GM12892 (cell line): Measurements from ENCODE around the gene FUCA2.

Experiments used
- DNase-seq: peaks from one replicate; pipeline ENCODE4 v3.0.0; 2011; ENCODE audit not compliant: insufficient read length
- FAIRE-seq: peaks from 2 replicates; lab custom pipeline; 2011; peaks lifted over from hg19 to GRCh38; lab: Jason Lieb, UNC
- POLR2A ChIP-seq: IDR thresholded peaks from 2 replicates; pipeline ENCODE4 v1.6.1; 2011; ENCODE audit warnings: low read depth, low read length, control low read depth
- POLR2AphosphoS5 ChIP-seq: IDR thresholded peaks from 2 replicates; pipeline ENCODE4 v1.6.1; 2011; ENCODE audit warnings: low read depth, low read length, control low read depth
- TAF1 ChIP-seq: IDR thresholded peaks from 2 replicates; pipeline ENCODE4 v1.6.1; 2011; ENCODE audit warnings: low read depth, mild to moderate bottlenecking, control low read depth, low read length, borderline replicate concordance

Gene FUCA2

GRCh38 chr6:143545165-143545564, 33.6 kb upstream of the FUCA2 start:
- DNase-seq, result no peak
- TF ChIP-seq POLR2A (no peak), POLR2AphosphoS5 (no peak), TAF1 (no peak)
- FAIRE-seq, result no peak

DNA sequence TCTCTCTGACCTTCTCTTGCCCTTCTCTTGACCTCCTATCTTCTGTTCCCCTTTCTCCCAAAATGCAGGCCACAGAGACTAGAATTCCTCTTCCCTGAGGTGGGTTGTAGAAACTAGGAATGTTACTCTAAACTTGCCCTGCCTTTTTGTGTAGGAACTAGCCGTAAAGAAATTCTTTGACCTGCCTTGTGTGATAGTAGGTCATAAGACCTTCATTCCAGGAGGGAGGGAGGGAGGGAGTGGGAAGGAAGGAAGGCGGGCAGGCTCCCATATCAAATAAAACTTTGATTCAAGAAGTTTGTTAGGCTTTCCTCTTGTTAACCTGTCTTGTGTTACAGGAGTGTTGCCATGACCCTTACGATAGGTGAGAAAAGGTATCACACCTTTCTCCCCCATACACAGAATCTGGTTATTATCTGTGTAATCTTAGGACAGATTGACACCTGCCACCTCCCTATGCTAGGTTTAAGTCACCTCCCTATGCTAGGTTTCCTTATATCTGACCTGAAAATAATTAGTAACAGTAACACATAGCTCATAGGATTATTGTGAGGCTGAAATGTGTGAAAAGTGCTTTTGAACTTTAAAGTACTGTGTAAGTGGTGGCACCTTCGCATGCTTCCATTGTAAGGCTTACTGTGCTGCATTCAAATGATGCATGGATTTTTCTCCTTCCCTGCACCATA, 32.6 kb upstream of the FUCA2 start:
- FAIRE-seq, result no peak
- TF ChIP-seq POLR2AphosphoS5 (no peak), TAF1 (no peak), POLR2A (no peak)
- DNase-seq, result no peak

- FAIRE-seq (no peak), DNase-seq (no peak)
- TF ChIP-seq TAF1 (no peak), POLR2AphosphoS5 (no peak), POLR2A (no peak)
These were observed 31.9 kb upstream of the FUCA2 start for GRCh38 chr6:143543435-143543834.

DNA sequence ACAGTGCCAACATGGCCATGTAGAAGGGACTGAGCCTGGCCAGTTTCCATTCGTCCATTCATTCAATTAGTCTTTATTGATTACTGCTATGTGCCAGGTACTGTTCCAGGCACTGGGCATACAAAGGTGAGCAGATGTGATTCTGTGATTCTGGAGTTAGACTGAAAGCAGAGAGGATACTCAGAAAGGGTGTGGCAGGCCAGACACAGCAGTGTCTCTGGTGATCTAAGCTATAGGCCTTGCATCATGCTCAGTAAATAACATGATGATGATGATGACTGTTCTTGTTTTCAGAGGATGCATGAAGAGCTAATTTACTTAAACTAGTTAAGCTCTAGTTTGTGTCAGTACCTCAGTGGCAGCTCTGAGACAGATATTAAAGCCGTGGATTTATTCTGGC, 31.4 kb upstream of the FUCA2 start:
- no peak for TF ChIP-seq POLR2A
- TF ChIP-seq POLR2AphosphoS5, result no peak
- no peak for TF ChIP-seq TAF1
- no peak for DNase-seq
- FAIRE-seq, result no peak

DNA sequence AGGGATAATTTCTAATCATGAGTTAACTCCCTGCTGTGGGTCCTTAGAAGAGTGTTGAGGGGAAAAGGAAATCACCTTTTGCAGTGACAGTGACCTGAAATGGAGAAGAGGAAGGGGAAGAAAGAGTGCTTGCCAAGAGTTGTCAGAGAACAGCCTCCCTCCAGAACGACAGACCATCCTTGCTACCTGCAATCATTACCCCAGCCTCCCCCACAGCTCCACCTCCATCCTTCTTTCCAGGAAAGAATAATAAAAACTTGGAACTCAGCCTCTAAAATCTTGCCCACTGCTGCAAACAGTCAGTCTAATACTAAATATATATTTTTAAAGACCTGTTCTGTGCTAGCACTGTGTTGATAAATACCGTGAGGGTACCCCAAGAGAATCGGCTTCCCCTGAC, 28.7 kb upstream of the FUCA2 start:
- TF ChIP-seq POLR2AphosphoS5 (no peak), POLR2A (no peak), TAF1 (no peak)
- FAIRE-seq (no peak), DNase-seq (no peak)

- no peak for DNase-seq
These were observed 28.2 kb upstream of the FUCA2 start for GRCh38 chr6:143539734-143540133.

GRCh38 chr6:143539106-143539505, 27.6 kb upstream of the FUCA2 start:
- no peak for FAIRE-seq
- no peak for DNase-seq
- TF ChIP-seq POLR2AphosphoS5 (no peak), POLR2A (no peak), TAF1 (no peak)

More at GRCh38 chr6:143539734-143540133, 28.2 kb upstream of the FUCA2 start:
- TF ChIP-seq POLR2AphosphoS5, result no peak
- TF ChIP-seq TAF1, result no peak
- no peak for TF ChIP-seq POLR2A
- no peak for FAIRE-seq

GRCh38 chr6:143538374-143538773, 26.9 kb upstream of the FUCA2 start:
- TF ChIP-seq POLR2A (no peak), TAF1 (no peak), POLR2AphosphoS5 (no peak)
- FAIRE-seq (no peak), DNase-seq (no peak)

DNA sequence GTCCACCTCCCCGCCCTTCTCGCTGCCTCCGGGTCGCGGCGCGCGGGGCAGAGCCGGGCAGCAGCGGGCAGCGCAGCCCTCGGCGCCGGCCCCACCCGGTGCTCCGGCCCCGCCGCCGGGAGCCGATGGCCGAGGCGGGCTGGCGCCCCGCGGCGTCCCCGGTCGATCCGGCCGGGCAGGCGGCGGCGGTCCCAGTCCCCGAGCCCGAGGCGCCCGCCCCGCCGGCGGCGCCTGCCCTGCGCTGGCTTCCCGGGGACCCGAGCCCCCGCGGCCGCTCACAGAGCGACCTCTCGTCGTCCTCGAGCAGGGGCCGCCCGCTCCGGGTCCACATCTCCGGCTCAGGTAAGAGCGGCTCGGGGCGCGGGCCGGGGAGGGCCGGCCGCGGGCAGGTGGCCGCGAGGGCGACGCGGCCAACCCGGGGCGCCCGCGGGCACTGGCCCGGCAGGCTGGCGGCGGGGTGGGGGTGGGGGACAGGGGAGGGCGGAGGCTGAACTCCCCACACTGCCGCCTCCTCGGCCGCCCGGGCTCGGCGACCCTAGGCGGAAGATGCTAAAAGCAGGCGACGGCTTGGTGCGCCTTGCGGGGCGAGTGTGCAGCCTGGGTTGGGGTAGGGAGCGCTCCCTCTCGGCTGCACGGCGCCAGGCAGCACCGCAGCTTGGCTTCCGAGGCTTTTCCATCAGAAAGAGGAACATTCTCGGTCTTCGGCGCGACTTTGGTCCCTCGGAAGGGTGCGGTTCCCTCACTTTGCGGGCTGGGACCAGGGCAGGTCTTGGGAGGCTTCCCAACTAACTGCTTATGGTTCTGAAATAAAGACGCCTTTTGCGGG, 25.6 kb upstream of the FUCA2 start:
- FAIRE-seq (peak; percentile 56), DNase-seq (peak; percentile 29)
- no peak for TF ChIP-seq POLR2AphosphoS5
- no peak for TF ChIP-seq TAF1
- no peak for TF ChIP-seq POLR2A

GRCh38 chr6:143536461-143536865, 24.9 kb upstream of the FUCA2 start:
- TF ChIP-seq POLR2A, result no peak
- no peak for TF ChIP-seq TAF1
- no peak for TF ChIP-seq POLR2AphosphoS5
- FAIRE-seq (no peak), DNase-seq (peak; percentile 29)

DNA sequence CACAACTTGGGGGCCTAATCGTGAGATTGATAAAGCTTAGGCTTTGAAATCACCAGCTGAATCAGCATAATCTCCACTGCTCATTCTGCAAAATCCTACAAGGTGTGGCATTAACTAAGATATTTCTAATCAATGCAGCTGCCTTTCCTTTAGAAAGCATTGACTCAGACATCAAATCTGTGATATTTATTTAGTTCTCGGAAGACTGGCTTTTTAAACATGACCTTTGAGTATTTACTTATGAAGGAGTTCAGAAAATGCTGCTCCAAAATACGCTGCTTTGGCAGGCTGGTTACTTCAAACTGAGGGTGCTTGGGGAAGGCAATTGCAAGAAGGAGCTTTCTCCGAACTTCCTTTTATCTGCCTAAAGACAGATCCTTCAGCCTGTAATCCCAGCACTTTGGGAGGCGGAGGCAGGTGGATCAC, 23.7 kb upstream of the FUCA2 start:
- no peak for DNase-seq
- TF ChIP-seq POLR2A, result no peak
- TF ChIP-seq POLR2AphosphoS5, result no peak
- no peak for TF ChIP-seq TAF1
- FAIRE-seq, result no peak
